EL (cell line): ENCODE results near the gene RBBP7.

Source experiments
- DNase-seq: peaks from one replicate; pipeline ENCODE4 v3.0.0-alpha.2; 2016

Gene RBBP7

DNA sequence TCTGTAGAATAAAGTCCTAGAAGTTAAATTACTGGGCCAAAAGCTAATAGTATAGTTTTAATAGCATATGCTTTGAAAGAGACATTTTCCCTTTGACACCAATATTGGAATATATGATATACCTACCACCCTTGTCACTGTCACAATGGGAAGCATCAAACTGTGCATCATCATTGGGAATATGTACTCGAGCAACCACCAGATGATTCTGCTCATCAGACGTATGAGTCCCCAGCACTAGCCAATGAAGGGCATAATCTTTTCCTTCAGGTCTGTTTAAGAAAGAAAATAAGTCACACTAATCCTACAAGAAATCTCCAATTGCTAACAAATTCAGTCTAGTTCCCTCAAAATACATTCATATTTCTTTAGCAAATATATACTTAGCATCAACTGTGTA is 7.3 kb downstream of the RBBP7 start:
- DNase-seq = no peak

DNA sequence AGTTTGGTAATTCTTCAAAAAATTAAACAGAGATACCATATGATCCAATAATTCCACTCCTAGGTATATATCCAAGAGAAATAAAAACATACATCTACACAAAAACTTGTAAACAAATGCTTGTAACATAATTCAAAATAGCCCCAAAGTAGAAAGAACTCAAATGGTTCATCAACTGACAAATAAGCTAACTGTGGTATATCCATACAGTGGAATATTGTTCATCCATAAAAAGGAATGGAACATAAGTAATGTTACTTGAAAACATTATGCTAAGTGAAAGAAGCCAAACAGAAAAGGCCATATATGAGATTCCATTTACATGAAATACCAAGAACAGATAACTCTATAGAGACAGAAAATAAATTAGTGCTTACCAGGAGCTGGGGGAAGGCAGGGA is 13.4 kb downstream of the RBBP7 start:
- DNase-seq = no peak

DNA sequence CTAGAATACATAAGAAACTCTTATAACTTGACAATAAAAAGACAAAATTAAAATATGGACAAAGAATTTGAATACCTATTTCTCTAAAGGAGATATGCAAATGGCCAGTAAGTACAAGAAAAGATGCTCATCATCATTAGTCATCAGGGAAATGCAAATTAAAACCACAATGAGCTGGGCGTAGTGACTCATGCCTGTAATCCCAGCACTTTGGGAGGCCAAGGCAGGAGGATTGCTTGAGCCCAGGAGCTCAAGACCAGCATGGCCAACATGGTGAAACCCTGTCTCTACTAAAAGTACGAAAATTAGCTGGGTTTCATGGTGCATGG is 14.1 kb downstream of the RBBP7 start:
- peak; percentile 69 for DNase-seq

- DNase-seq = no peak
Measured at GRCh38 chrX:16855363-16856075, 14.6 kb downstream of the RBBP7 start.

DNA sequence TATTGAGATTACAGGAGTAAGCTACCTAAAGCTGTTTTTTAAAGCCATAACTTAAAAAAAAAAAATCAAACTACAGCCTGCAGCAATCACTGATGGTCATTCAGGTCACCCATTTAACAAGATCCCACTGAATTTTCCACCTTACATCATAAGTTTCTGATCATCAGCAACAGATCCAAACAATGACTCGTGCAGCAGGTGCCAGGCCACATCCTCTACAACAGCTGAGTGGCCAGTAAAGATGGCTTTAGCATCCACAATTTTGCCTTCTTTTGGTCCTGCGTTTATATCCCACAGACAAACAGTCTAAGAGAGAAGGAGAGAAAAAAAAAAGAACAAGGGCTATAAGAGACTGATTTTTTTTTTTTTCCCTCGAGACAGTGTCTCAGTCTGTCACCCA is 16.6 kb downstream of the RBBP7 start:
- no peak for DNase-seq

DNA sequence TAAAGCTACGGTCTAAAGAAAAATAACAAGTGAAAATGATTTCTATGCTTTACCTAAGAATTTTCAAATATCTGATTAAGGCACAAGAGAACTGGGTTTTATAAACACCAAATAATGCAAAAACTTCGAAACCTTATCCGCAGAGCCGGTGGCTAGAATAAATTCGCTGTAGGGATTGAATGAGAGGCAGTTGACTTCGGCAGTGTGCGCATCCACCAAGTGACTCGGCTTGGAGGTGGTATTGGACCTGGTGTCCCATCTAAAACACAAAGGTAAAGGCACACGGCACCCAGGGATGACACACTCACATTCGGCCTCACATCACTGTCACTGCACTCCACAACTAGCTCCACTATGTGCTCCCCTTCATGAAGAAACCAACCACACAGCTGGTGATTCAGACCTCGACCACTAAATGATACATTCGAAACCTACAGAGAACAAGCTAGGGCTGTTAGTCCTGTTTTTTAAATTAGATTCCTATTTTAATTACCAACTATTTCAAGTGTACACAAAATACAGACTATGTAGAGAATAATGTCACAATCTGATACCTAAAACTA is 17.5 kb downstream of the RBBP7 start:
- DNase-seq = no peak

- DNase-seq = no peak
Measured at GRCh38 chrX:16851827-16852226, 18.3 kb downstream of the RBBP7 start.

GRCh38 chrX:16851421-16851820 is 18.7 kb downstream of the RBBP7 start:
- DNase-seq = no peak

- DNase-seq = no peak
Measured at GRCh38 chrX:16848541-16848940, 21.6 kb downstream of the RBBP7 start.

- no peak for DNase-seq
Measured at GRCh38 chrX:16845686-16846085, 24.5 kb downstream of the RBBP7 start.

GRCh38 chrX:16843208-16843909 is 26.8 kb downstream of the RBBP7 start:
- no peak for DNase-seq

DNA sequence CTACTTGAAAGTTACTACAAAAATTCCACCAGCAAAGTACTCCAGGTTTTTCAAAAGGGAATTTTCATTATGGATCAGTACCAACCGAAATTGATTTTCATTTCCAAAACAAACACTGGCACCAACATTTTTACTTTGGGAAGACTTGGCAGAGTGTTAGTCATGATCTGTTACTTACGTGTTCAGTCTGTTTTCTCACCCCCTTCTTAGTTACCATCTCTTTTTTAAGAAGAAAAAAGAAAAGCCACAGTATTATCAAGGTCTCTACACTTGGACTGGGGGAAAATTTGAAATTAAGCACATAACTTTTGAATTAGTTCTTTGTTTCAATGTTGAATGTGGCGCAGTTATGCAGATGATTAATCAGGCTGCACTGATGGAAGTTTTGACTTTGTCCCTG is 27.5 kb downstream of the RBBP7 start:
- no peak for DNase-seq

- DNase-seq = peak; percentile 70
Measured at GRCh38 chrX:16839852-16840460, 30.2 kb downstream of the RBBP7 start.

DNA sequence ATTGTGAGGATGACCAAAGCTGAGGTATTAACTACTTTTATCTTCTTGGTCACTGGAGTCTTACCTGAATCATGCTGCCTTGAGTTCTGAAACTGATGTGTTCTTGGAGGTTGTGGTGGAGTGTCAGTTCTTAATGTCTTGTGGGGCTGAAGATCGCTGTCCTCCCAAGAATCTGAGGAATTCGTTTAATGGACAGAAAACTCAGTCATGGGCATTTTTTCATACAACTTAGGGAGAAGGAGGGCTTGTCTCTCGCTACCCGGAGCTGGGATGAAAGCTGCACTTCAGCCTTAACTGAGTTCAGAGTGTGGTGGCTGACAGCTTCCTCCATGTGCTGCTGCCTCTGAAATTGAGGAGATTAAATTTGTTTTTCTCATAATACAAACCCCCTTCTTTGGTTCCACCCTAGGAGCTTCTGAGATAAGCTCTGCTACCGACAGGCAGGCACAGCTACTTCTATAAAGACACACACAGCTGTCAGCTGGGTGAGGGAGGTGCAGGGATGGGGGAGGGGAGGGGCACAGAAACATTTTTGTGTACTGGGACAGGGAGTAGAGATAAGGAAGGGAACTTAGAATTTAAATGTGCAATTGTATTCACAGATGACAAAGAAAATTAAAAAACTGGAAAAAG is 30.8 kb downstream of the RBBP7 start:
- peak; percentile 52 for DNase-seq

DNA sequence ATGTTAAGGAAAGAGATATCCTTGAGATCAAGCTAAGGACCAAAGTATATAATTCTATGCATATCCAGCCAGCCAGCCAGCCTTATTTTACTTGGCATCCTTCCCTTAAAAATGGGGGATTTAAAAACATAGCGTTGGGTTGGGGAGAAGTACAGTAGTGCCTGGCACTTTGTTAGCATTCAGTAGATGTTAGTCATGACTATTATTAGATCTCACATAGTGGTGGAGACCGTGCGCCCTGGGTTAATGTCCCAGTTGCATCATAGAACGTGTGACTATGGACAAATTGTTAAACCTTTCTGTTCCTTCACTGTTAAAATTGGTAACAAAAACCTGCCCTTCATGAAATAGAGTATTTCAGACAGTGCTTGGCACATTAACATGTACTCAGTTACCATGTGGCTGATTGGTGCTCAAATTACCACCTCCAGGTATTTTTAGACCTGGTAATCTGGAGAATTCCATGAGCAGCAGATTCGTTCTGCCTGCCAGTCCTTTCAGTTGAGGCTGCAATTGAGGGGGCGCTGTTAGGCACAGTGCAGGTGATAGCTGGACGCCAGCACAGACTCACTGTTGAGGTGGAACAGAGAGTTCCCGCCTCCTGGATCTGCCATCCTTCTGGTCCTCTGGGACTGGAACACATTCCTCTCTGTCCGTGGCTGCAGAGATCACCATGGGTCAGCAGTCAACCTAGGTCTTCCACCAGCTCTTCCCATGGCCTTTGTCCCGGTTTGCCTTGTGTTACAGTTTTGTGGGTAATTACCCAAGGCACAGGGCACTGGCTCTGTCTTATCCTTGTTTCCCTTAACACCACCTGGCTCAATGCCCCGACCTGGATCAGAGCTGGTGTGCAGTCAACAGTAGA is 31.7 kb downstream of the RBBP7 start:
- DNase-seq = peak; percentile 84

DNA sequence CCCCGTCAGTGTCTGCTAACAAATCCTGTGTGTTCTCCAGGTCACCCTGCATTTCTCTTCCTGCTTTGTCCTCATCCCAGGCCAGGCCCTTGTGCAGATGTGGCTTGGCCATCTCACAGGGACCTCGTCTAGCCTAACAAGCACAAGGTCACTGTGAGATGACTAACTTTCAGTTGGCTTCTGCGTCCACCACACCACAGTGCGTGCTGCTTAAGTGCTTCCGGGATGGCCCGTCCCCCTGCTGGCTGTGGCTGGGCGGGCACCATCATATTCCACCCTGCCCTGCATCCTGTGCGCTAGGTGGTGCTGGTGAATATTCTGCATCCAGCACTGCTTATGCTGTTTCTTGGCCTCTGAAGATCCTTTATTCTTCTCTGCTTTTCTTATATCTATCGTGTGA is 33.8 kb downstream of the RBBP7 start:
- no peak for DNase-seq

- no peak for DNase-seq
Measured at GRCh38 chrX:16834806-16835205, 35.4 kb downstream of the RBBP7 start.

DNA sequence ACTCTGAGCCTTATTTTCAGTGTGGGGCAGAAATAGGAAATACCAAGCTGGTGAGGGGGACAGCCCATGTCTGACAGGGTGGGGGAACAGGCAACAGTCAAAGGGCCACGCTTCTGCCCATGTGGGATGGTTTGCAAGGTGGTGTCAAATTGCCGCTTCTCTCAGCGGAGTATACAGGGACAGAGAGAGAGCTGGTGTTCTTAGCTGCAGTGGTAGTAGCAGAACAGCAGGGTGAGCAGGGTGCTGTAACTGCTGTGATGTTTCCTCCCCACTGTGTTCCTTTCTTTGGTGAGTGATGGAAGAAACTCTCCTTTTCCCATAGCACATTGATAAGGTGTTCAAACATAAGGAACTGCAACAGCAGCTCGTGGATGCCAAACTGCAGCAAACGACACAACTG is 37.9 kb downstream of the RBBP7 start:
- DNase-seq = no peak

DNA sequence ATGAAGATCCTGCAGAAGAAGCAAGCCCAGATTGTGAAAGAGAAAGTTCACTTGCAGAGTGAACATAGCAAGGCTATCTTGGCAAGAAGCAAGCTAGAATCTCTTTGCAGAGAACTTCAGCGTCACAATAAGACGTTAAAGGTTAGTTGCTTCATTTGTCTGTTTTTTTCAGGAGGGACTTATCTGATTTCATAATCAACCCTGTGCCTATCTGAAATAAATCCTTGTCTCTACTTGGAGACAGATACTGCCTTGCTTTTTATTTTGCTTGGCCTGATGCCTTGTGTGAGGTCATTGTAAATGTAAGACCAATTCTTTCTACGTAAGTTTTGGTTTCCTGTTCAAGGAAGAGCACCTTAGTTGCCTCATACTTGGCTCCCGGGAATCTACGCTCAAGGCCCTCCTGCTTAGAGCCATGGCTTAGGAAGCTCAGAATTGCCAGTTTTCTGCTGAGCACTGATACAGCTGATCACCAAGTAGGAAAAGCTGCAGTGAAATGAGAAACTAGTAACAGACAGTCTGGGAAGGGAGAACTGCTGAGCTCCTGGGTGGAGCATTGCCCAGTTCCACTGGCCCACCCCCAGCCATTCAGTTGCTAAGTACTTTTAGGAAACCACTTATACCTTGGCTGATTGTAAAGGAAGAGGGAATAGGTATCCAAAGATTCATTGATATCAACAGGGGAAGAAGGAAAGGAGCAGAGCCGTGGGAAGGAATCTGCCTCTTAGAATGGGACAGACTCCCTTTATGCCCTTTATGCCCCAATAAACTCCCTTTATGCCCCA is 41.8 kb downstream of the RBBP7 start:
- DNase-seq = peak; percentile 54

- no peak for DNase-seq
Measured at GRCh38 chrX:16827225-16827624, 42.9 kb downstream of the RBBP7 start.

- DNase-seq = peak; percentile 33
Measured at GRCh38 chrX:16826207-16826606, 44.0 kb downstream of the RBBP7 start.
